GM12892 (cell line): ENCODE measurements around the gene WDR70.

ENCODE experiments used
- DNase-seq: peaks from one replicate; pipeline ENCODE4 v3.0.0; 2011; ENCODE audit not compliant: insufficient read length
- FAIRE-seq: peaks from 2 replicates; lab custom pipeline; 2011; peaks lifted over from hg19 to GRCh38; lab: Jason Lieb, UNC
- POLR2A ChIP-seq: IDR thresholded peaks from 2 replicates; pipeline ENCODE4 v1.6.1; 2011; ENCODE audit warnings: low read depth, low read length, control low read depth
- POLR2AphosphoS5 ChIP-seq: IDR thresholded peaks from 2 replicates; pipeline ENCODE4 v1.6.1; 2011; ENCODE audit warnings: low read depth, low read length, control low read depth
- TAF1 ChIP-seq: IDR thresholded peaks from 2 replicates; pipeline ENCODE4 v1.6.1; 2011; ENCODE audit warnings: low read depth, mild to moderate bottlenecking, control low read depth, low read length, borderline replicate concordance

WDR70 gene

DNA sequence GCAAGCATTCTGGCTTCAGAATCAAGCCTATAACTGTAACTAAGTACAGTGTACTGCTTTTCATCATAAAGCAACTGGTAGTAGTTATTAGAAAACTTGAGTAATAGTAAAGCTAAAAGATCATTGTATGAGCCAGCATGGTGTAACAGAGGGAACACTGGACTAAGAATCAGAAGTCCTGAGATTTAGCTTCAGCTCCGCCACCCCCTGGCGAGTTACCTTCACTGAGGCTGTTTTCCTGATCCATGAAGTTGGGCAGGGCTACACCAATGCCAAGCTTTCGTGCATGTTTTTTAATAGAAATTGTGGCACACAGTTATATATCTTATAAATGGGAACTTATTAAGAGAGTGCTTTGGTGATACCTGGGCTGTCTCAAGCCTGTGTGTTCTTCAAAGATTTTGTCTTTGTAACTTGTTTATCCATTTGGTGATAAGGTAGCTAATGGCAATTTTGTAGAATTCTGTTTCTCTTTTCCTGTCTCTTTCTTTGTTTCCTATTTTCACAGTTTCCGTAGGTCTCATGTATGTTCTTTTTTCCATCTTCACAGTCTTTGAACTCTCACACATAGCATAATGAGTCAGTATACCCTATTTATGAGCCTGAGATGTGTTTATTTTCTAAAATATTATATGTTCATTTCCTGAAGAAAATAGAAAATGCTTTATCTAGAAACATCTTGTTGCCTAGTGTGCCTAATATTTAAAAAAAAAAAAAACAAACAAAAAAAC lies 358.4 kb downstream of the WDR70 start:
- TF ChIP-seq POLR2AphosphoS5: no peak
- no peak for TF ChIP-seq TAF1
- no peak for TF ChIP-seq POLR2A
- no peak for FAIRE-seq
- no peak for DNase-seq

DNA sequence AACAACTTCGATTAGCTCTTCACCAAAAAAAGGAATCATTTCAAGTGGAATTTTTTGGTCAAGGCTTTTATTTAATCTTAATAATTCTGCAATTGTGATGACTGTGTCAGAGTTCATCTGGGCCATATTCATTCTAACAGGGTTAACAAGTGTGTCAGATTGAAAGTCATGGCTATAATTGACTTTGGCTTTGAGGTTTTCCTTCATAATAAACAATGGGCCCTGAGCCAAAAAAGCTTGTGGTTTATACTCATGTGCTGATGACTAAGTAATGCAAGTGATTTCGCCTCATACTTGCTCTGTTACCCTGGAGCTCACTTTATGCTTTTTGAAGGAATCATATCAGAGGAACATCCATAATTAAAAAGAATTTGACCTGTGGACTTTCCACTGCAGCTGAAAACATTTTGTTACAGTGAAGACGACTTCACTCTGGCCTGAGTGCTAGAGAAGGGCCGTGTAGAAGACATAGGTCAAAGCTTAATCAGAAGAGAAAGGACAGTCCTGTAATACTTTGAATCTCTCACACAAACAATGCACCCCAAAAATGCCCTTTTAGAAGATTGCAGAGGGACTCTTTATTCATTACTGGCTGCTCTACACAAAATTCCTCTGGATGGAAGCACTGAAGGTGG lies 359.1 kb downstream of the WDR70 start:
- TF ChIP-seq POLR2A: no peak
- TF ChIP-seq POLR2AphosphoS5: no peak
- TF ChIP-seq TAF1: no peak
- DNase-seq: no peak
- FAIRE-seq: no peak

- no peak for FAIRE-seq
- TF ChIP-seq POLR2AphosphoS5: no peak
- TF ChIP-seq TAF1: no peak
- TF ChIP-seq POLR2A: no peak
- no peak for DNase-seq
Measured at GRCh38 chr5:37738865-37739488, 359.9 kb downstream of the WDR70 start.

- DNase-seq (no peak), FAIRE-seq (no peak)
- no peak for TF ChIP-seq POLR2A
- TF ChIP-seq POLR2AphosphoS5: no peak
- TF ChIP-seq TAF1: no peak
Measured at GRCh38 chr5:37739817-37740261, 360.7 kb downstream of the WDR70 start.

DNA sequence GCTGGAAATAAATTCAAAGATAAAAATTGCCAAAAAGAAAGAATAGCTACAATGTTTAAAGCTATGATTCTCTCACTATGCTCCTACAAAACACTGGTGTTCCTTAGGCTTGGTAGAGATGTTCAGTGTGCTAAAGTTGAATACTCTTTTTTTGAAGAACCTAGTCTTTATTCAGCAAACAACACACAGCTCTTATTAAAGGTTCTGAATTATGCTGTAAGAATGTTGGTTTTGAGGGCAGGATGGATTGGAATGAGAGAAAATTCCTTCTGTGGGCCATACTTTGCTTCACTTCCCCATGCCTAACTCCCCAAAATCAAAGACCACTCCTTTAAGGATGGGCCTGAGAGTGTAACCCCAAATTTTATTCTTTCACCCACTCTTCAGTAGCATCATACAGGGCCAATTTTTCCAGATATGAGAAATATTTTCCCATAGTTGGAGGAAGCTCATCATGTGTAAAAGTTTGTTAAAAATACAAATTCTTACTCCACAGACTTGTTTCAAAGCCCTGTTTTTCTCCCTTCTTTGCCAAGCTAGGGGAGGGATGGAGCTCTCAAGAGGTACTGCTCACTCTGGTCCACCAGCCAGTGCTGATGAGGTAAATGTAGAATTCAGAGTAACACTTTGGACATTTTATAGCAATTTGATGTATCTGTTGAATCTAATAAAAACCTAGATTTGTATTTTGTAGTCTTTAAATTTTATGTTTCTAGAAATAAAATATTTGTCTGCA lies 361.4 kb downstream of the WDR70 start:
- TF ChIP-seq POLR2AphosphoS5 (no peak), POLR2A (no peak), TAF1 (no peak)
- DNase-seq: no peak
- FAIRE-seq: no peak

DNA sequence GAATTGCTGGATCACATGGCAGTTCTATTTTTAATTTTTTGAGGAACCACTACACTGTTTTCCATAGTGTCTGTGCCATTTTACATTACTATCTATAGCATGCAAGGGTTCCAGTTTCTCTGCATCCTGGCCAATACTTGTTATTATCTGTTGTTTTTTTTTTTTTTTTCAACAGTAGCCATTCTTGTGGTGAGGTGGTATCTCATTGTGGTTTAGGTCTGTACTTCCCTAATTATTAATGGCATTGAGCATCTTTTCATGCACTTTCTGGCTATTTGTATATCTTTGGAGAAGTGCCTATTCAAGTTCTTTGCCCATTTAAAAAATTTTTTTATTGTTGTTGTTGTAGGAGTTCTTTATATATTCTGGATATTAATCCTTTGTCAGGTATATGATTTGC lies 363.0 kb downstream of the WDR70 start:
- FAIRE-seq (no peak), DNase-seq (no peak)
- no peak for TF ChIP-seq POLR2AphosphoS5

GRCh38 chr5:37751227-37751626 lies 372.1 kb downstream of the WDR70 start:
- TF ChIP-seq POLR2A (no peak), TAF1 (no peak), POLR2AphosphoS5 (no peak)
- FAIRE-seq (no peak), DNase-seq (no peak)

GRCh38 chr5:37754976-37755375 lies 375.9 kb downstream of the WDR70 start:
- no peak for DNase-seq
- TF ChIP-seq POLR2AphosphoS5 (no peak), POLR2A (no peak), TAF1 (no peak)
- FAIRE-seq: no peak

DNA sequence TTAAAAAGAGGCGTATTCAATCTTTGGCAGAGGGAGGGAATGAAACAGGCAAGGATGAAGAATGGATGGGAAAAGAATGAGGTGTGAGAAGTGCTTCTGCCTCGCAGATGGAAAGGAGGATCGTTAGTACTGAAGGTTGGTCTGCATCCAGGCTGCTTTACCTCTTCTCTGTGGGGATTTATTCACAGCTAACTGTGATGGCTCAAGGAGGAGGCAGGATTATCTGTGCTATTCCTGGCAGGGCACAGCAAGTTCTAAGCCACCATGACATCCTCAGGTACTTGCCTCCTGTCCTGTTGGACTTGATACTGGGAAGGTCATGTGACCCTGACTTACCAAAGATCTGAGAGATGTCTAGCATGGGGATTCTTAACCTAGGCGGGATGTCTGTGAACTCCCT lies 376.5 kb downstream of the WDR70 start:
- DNase-seq: no peak
- no peak for TF ChIP-seq POLR2AphosphoS5
- no peak for FAIRE-seq

GRCh38 chr5:37756248-37756647 lies 377.1 kb downstream of the WDR70 start:
- DNase-seq (no peak), FAIRE-seq (no peak)
- no peak for TF ChIP-seq POLR2AphosphoS5
- no peak for TF ChIP-seq POLR2A
- no peak for TF ChIP-seq TAF1

GRCh38 chr5:37757980-37758582 lies 379.0 kb downstream of the WDR70 start:
- DNase-seq (no peak), FAIRE-seq (no peak)
- no peak for TF ChIP-seq TAF1
- TF ChIP-seq POLR2AphosphoS5: no peak
- TF ChIP-seq POLR2A: no peak
